Activated CD4-positive, alpha-beta memory T cell treated with anti-CD3 and anti-CD28 coated beads, Interleukin-2, amount 10 ng/mL, durations not matched to agents 7 days and 5 days (primary cell): ENCODE data around the gene MED15. TPM values are rescaled to one million over a fixed set of nuclear protein-coding genes. Genes with fewer than 3 reads are reported as not detected.

Experiments used
- CTCF ChIA-PET: fragments of 350-600 bp; sonication (Branson Sonifier 250); formaldehyde crosslinking; loops from one replicate; lab custom pipeline; 2021; ENCODE audit warnings: antibody characterized with exemption, inconsistent platforms; lab: Charles Lee
- POLR2A ChIA-PET: fragments of 350-600 bp; sonication (Branson Sonifier 250); formaldehyde crosslinking; loops from one replicate; lab custom pipeline; 2021; ENCODE audit warnings: antibody characterized with exemption; lab: Charles Lee
- DNase-seq: peaks from one replicate; pipeline ENCODE4 v3.0.0-alpha.2; 2020
- H3K27ac Mint-ChIP-seq: one replicate; pipeline ENCODE4 v1.8.0; 2021; ENCODE audit warnings: mild to moderate bottlenecking, mixed read lengths
- H3K27me3 Mint-ChIP-seq: one replicate; pipeline ENCODE4 v1.8.0; 2021; ENCODE audit warnings: mixed read lengths
- H3K36me3 Mint-ChIP-seq: one replicate; pipeline ENCODE4 v1.8.0; 2021; ENCODE audit warnings: low read depth, mixed read lengths
- H3K4me1 Mint-ChIP-seq: one replicate; pipeline ENCODE4 v1.8.0; 2021; ENCODE audit warnings: mixed read lengths
- H3K4me3 Mint-ChIP-seq: one replicate; pipeline ENCODE4 v1.8.0; 2021; ENCODE audit warnings: mild to moderate bottlenecking, mixed read lengths
- H3K9me3 Mint-ChIP-seq: one replicate; pipeline ENCODE4 v1.8.0; 2021; ENCODE audit warnings: mixed read lengths
- total RNA-seq, 2 experiments: library from RNA; stranded (reverse); gene quantifications; one replicate each; pipeline ENCODE4 v1.2.3, GENCODE V29; 2021

MED15 gene
- total RNA-seq, 2 experiments from 2014 or later, result 168 TPM

- peak overlapping the region; percentile 11 for H3K4me3 Mint-ChIP-seq
- ChIA-PET CTCF (interaction anchor here (0.6 to 13.9 kb wide), 11 partner anchors 8 to 147 kb away, joined by 3 to 313 read pairs (median 5); partner anchors contain the start of genes KLHL22 and MED15), POLR2A (interaction anchor here (14.1 to 27.0 kb wide), 2 partner anchors 12 to 51 kb away, joined by 320 to 396 read pairs; partner anchors contain the start of gene MED15)
- H3K27me3 Mint-ChIP-seq, result no peaks in the 10 kb centered on the region
- no peak for DNase-seq
- peaks cover 87% of the 10 kb centered on the region for H3K4me1 Mint-ChIP-seq
- peak overlapping the region; percentile 96 for H3K27ac Mint-ChIP-seq
- peaks cover 86% of the 10 kb centered on the region for H3K36me3 Mint-ChIP-seq
- H3K9me3 Mint-ChIP-seq, result no peaks in the 10 kb centered on the region
Measured at GRCh38 chr22:20565079-20565734, 57.8 kb downstream of the MED15 start.

- DNase-seq, result no peak
- Mint-ChIP-seq H3K4me3 (peak overlapping the region; percentile 11), H3K4me1 (peaks cover 91% of the 10 kb centered on the region), H3K27ac (peak overlapping the region; percentile 96), H3K9me3 (no peaks in the 10 kb centered on the region), H3K27me3 (no peaks in the 10 kb centered on the region), H3K36me3 (peaks cover 84% of the 10 kb centered on the region)
- ChIA-PET CTCF (interaction anchor here (0.8 to 13.9 kb wide), 6 partner anchors 13 to 70 kb away, joined by 3 to 313 read pairs (median 4); partner anchors contain the start of genes KLHL22 and MED15), POLR2A (interaction anchor here (1.2 to 27.0 kb wide), 4 partner anchors 11 to 52 kb away, joined by 6 to 396 read pairs (median 166); partner anchors contain the start of gene MED15)
Measured at GRCh38 chr22:20565761-20566160, 58.4 kb downstream of the MED15 start.

GRCh38 chr22:20566420-20567260 lies 59.2 kb downstream of the MED15 start:
- POLR2A ChIA-PET, result interaction anchor here (0.8 to 27.0 kb wide), 6 partner anchors 10 to 103 kb away, joined by 3 to 396 read pairs (median 16); partner anchors contain the start of gene MED15

DNA sequence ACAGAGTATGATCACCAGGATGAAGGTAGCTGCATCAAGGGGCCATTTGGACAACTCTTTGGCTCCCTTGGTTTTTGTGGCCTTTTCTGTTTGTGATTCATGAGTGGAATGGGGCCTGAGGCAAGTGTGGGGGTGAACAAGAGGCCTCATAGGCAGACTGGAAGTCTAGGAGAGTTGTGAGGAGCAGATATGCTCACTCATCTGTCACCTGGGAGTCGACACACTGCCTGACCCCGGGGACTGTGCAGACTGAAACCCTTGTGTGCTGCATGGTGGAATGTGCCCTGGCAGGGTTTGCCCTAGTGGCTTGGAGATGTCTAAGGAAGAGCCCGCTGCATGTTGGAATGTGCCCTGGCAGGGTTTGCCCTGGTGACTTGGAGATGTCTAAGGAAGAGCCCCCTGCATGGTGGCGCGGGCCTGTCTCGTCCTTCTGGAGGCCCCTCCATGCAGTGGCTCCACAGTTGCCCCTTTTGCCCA lies 60.0 kb downstream of the MED15 start:
- no peak for DNase-seq
- Mint-ChIP-seq H3K27ac (peak overlapping the region; percentile 96), H3K27me3 (no peaks in the 10 kb centered on the region), H3K9me3 (no peaks in the 10 kb centered on the region), H3K4me1 (peaks cover 98% of the 10 kb centered on the region), H3K4me3 (no peak overlapping the region), H3K36me3 (peaks cover 88% of the 10 kb centered on the region)
- CTCF ChIA-PET, result interaction anchor here (0.7 to 13.9 kb wide), 4 partner anchors 14 to 837 kb away, joined by 3 to 313 read pairs (median 4); no protein-coding TSS in a partner anchor
- POLR2A ChIA-PET, result interaction anchor here (0.8 to 27.0 kb wide), 5 partner anchors 12 to 104 kb away, joined by 3 to 396 read pairs (median 20); partner anchors contain the start of gene MED15

More at GRCh38 chr22:20566420-20567260, 59.2 kb downstream of the MED15 start:
- no peaks in the 10 kb centered on the region for H3K9me3 Mint-ChIP-seq
- H3K4me1 Mint-ChIP-seq, result peaks cover 95% of the 10 kb centered on the region
- CTCF ChIA-PET, result interaction anchor here (0.8 to 13.9 kb wide), 5 partner anchors 14 to 59 kb away, joined by 3 to 313 read pairs (median 4); partner anchors contain the start of gene MED15
- peaks cover 84% of the 10 kb centered on the region for H3K36me3 Mint-ChIP-seq
- H3K4me3 Mint-ChIP-seq, result peak overlapping the region; percentile 62
- peak; percentile 62 for DNase-seq
- H3K27me3 Mint-ChIP-seq, result no peaks in the 10 kb centered on the region
- peak overlapping the region; percentile 96 for H3K27ac Mint-ChIP-seq

DNA sequence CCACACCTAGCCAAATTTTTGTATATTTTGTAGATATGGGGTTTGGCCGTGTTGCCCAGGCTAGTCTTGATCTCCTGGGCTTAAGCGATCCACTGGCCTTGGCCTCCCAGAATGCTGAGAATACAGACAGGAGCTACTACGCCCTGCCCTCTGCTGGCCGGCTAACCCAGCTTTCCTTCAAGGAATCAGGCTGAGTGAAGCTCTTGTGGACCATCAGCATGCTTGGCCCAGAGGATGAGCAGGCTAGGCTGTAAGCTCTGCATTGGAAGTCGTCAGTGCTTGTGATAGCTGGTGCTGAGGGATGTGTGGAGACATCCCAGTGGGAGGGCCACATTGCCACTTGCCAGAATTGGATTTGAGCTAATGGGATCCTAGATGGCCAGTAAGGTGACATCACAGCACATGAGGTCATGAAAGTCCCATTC lies 60.6 kb downstream of the MED15 start:
- Mint-ChIP-seq H3K4me3 (no peak overlapping the region), H3K4me1 (peaks cover 92% of the 10 kb centered on the region), H3K27ac (peak overlapping the region; percentile 96), H3K36me3 (peaks cover 91% of the 10 kb centered on the region), H3K9me3 (no peaks in the 10 kb centered on the region), H3K27me3 (no peaks in the 10 kb centered on the region)
- DNase-seq, result no peak
- POLR2A ChIA-PET, result interaction anchor here (1.5 to 27.0 kb wide), 5 partner anchors 11 to 349 kb away, joined by 4 to 396 read pairs (median 20); partner anchors contain the start of genes CRKL and MED15
- CTCF ChIA-PET, result interaction anchor here (0.6 to 13.9 kb wide), 7 partner anchors 15 to 1063 kb away, joined by 3 to 313 read pairs (median 5); partner anchors contain the start of gene MED15

GRCh38 chr22:20568502-20569058 lies 61.2 kb downstream of the MED15 start:
- Mint-ChIP-seq H3K27ac (peak overlapping the region; percentile 96), H3K9me3 (no peaks in the 10 kb centered on the region), H3K4me3 (peak overlapping the region; percentile 17), H3K4me1 (peaks cover 91% of the 10 kb centered on the region), H3K27me3 (no peaks in the 10 kb centered on the region), H3K36me3 (peaks cover 94% of the 10 kb centered on the region)
- no peak for DNase-seq
- POLR2A ChIA-PET, result interaction anchor here (0.7 to 27.0 kb wide), 9 partner anchors 11 to 348 kb away, joined by 3 to 396 read pairs (median 4); partner anchors contain the start of genes CRKL and MED15
- CTCF ChIA-PET, result interaction anchor here (0.6 to 13.9 kb wide), 10 partner anchors 16 to 1062 kb away, joined by 3 to 313 read pairs (median 4); partner anchors contain the start of gene MED15

- peak; percentile 92 for DNase-seq
- Mint-ChIP-seq H3K27ac (peak overlapping the region; percentile 96), H3K4me3 (peak overlapping the region; percentile 54), H3K9me3 (no peaks in the 10 kb centered on the region), H3K36me3 (peaks cover 94% of the 10 kb centered on the region), H3K27me3 (no peaks in the 10 kb centered on the region), H3K4me1 (peaks cover 85% of the 10 kb centered on the region)
- POLR2A ChIA-PET, result interaction anchor here (0.7 to 27.0 kb wide), 10 partner anchors 10 to 348 kb away, joined by 3 to 396 read pairs (median 4); partner anchors contain the start of genes CRKL and MED15
- CTCF ChIA-PET, result interaction anchor here (0.6 to 13.9 kb wide), 10 partner anchors 16 to 413 kb away, joined by 3 to 313 read pairs (median 4); partner anchors contain the start of gene MED15
Measured at GRCh38 chr22:20569059-20570058, 61.9 kb downstream of the MED15 start.

- ChIA-PET CTCF (interaction anchor here (0.8 to 13.9 kb wide), 11 partner anchors 8 to 251 kb away, joined by 3 to 313 read pairs (median 6); partner anchors contain the start of genes DGCR6L and MED15), POLR2A (interaction anchor here (0.9 to 27.0 kb wide), 6 partner anchors 18 to 108 kb away, joined by 3 to 396 read pairs (median 5); partner anchors contain the start of gene MED15)
- peak overlapping the region; percentile 96 for H3K27ac Mint-ChIP-seq
- peaks cover 95% of the 10 kb centered on the region for H3K36me3 Mint-ChIP-seq
- no peaks in the 10 kb centered on the region for H3K9me3 Mint-ChIP-seq
- peak; percentile 42 for DNase-seq
- H3K4me3 Mint-ChIP-seq, result no peak overlapping the region
- H3K27me3 Mint-ChIP-seq, result no peaks in the 10 kb centered on the region
- H3K4me1 Mint-ChIP-seq, result peaks cover 73% of the 10 kb centered on the region
Measured at GRCh38 chr22:20571078-20571503, 63.7 kb downstream of the MED15 start.

- peak overlapping the region; percentile 96 for H3K27ac Mint-ChIP-seq
- H3K4me3 Mint-ChIP-seq, result no peak overlapping the region
- no peaks in the 10 kb centered on the region for H3K9me3 Mint-ChIP-seq
- POLR2A ChIA-PET, result interaction anchor here (0.9 to 27.0 kb wide), 6 partner anchors 18 to 108 kb away, joined by 3 to 396 read pairs (median 5); partner anchors contain the start of gene MED15
- peaks cover 70% of the 10 kb centered on the region for H3K4me1 Mint-ChIP-seq
- H3K27me3 Mint-ChIP-seq, result no peaks in the 10 kb centered on the region
- CTCF ChIA-PET, result interaction anchor here (0.8 to 13.9 kb wide), 12 partner anchors 8 to 252 kb away, joined by 3 to 313 read pairs (median 6); partner anchors contain the start of genes DGCR6L and MED15
- peak; percentile 70 for DNase-seq
- peaks cover 92% of the 10 kb centered on the region for H3K36me3 Mint-ChIP-seq
Measured at GRCh38 chr22:20571531-20572007, 64.2 kb downstream of the MED15 start.

DNA sequence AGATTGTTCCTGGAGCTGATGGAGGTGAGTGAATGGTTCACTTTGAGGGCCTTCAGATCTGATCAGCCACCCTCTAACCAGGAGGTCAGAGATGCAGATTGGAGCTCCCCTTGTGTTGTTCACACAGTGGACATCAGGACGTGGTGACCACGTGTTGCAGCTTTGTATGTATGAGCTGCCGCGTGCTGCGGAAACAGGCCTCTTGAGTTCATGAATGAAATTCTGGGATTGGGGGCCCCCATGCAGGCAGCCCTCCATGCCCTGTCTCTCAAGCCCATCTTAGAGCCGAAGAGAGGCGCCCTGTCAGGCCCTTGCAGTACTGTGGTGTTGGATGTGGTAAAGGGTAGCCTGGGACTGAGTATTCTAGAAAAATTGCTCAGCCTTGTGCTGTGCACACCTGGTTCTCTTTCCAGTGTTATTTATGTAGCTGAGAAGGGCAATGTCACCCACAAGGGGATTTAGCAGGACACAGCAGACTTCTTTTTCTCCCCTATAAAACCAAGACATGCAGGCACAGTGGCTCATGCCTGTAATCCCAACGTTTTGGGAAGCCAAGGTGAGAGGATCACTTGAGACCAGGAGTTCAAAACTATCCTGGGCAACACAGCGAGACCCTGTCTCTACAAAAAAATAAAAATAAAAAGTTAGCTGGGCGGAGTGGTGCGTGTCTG lies 64.9 kb downstream of the MED15 start:
- ChIA-PET POLR2A (interaction anchor here (1.6 to 27.0 kb wide), 3 partner anchors 19 to 107 kb away, joined by 6 to 396 read pairs (median 320); partner anchors contain the start of gene MED15), CTCF (interaction anchor here (1.0 to 13.9 kb wide), 8 partner anchors 9 to 154 kb away, joined by 3 to 313 read pairs (median 9); partner anchors contain the start of gene MED15)
- Mint-ChIP-seq H3K4me1 (peaks cover 67% of the 10 kb centered on the region), H3K9me3 (no peaks in the 10 kb centered on the region), H3K27ac (peak overlapping the region; percentile 96), H3K36me3 (peaks cover 91% of the 10 kb centered on the region), H3K4me3 (no peak overlapping the region), H3K27me3 (no peaks in the 10 kb centered on the region)
- no peak for DNase-seq
